A549 (cell line): ENCODE results near the gene KIF3A. TPM values are rescaled to one million over a fixed set of nuclear protein-coding genes. Genes with fewer than 3 reads are reported as not detected.

Source experiments
- ATAC-seq, 2 experiments: fragments of 200-7000 bp in 1 of 2; fragments of >200 bp in 1 of 2; cut with Nextera tagmentation in 1 of 2; cut with Tn5 transposase in 1 of 2; 3 replicates each; pipeline versions ENCODE4 v1.8.0 to v1.9.1; 2018 to 2020; ENCODE audit warnings: mild to moderate bottlenecking in 1 of 2, moderate library complexity in 1 of 2
- CTCF ChIA-PET: fragments of 300-600 bp; sonication (Branson Sonifier 250); formaldehyde crosslinking; extraction: SDS; loops from one replicate; lab custom pipeline; 2021; ENCODE audit warnings: antibody characterized with exemption, inconsistent platforms; lab: Yijun Ruan, JAX
- POLR2A ChIA-PET: fragments of 350-600 bp; formaldehyde crosslinking; extraction: SDS; loops from one replicate; lab custom pipeline; 2021; ENCODE audit warnings: antibody characterized with exemption, inconsistent platforms; lab: Yijun Ruan, JAX
- DNase-seq, 2 experiments: peaks; one replicate each; pipeline versions ENCODE4 v3.0.0 to v3.0.0-alpha.2; 2011 to 2016; ENCODE audit warnings: low read depth in 1 of 2, low spot score in 1 of 2
- FAIRE-seq: peaks from 2 replicates; lab custom pipeline; 2011; peaks lifted over from hg19 to GRCh38; lab: Jason Lieb, UNC
- H3K27ac ChIP-seq, 2 experiments: fragments of >200 bp; sonication (Bioruptor Twin); formaldehyde crosslinking; 3 replicates each; pipeline ENCODE4 v1.5.1; 2016 to 2017
- H3K4me1 ChIP-seq: fragments of >200 bp; sonication (Bioruptor Twin); formaldehyde crosslinking; 3 replicates; pipeline ENCODE4 v1.6.1; 2016
- H3K4me2 ChIP-seq: fragments of >200 bp; sonication (Bioruptor Twin); formaldehyde crosslinking; 3 replicates; pipeline ENCODE4 v1.6.1; 2016
- H3K4me3 ChIP-seq: fragments of >200 bp; sonication (Bioruptor Twin); formaldehyde crosslinking; 3 replicates; pipeline ENCODE4 v1.5.1; 2016
- H3K9me3 ChIP-seq: fragments of >200 bp; sonication (Bioruptor Twin); formaldehyde crosslinking; 3 replicates; pipeline ENCODE4 v1.6.1; 2016
- BHLHE40 ChIP-seq: IDR thresholded peaks from 2 replicates; pipeline ENCODE4 v1.6.1; 2012; ENCODE audit warnings: low read depth, low read length, inconsistent platforms
- CHD2 ChIP-seq: fragments of 150-350 bp; IDR thresholded peaks from 2 replicates; pipeline ENCODE4 v1.6.1; 2014; ENCODE audit warnings: low read length; ENCODE audit not compliant: partially characterized antibody
- EHMT2 ChIP-seq: fragments of 200-600 bp; sonication (generic); IDR thresholded peaks from 2 replicates; pipeline ENCODE4 v1.6.1; 2016; ENCODE audit warnings: antibody characterized with exemption, low read depth, mild to moderate bottlenecking, moderate library complexity
- EP300 ChIP-seq, 2 experiments: fragments of >200 bp; sonication (Bioruptor Twin); formaldehyde crosslinking; IDR thresholded peaks; 2 replicates in 1 of 2; 3 replicates in 1 of 2; pipeline ENCODE4 v1.6.1; 2016 to 2017
- ESRRA ChIP-seq: fragments of 150-350 bp; IDR thresholded peaks from 2 replicates; pipeline ENCODE4 v1.6.1; 2014; ENCODE audit warnings: mild to moderate bottlenecking, low read length, borderline replicate concordance
- HES2 ChIP-seq: fragments of >200 bp; sonication (Bioruptor Twin); formaldehyde crosslinking; IDR thresholded peaks from 2 replicates; pipeline ENCODE4 v1.6.1; 2016
- HOXA7 ChIP-seq: fragments of 250-450 bp; sonication (Bioruptor Pico); IDR thresholded peaks from 2 replicates; pipeline ENCODE4 v1.5.0; 2020; ENCODE audit warnings: mild to moderate bottlenecking, moderate library complexity
- HOXB5 ChIP-seq: fragments of 250-450 bp; sonication (Bioruptor Pico); IDR thresholded peaks from 2 replicates; pipeline ENCODE4 v1.5.0; 2020; ENCODE audit warnings: mild to moderate bottlenecking, moderate library complexity
- MAFK ChIP-seq: fragments of 450-650 bp; IDR thresholded peaks from 2 replicates; pipeline ENCODE4 v1.6.1; 2014; ENCODE audit not compliant: partially characterized antibody
- NPAS2 ChIP-seq: fragments of 250-450 bp; sonication (Bioruptor Pico); IDR thresholded peaks from 2 replicates; pipeline ENCODE4 v1.8.0; 2022; ENCODE audit warnings: mild to moderate bottlenecking, moderate library complexity, borderline replicate concordance
- PHF8 ChIP-seq: fragments of 200-600 bp; sonication (generic); IDR thresholded peaks from 2 replicates; pipeline ENCODE4 v1.6.1; 2016; ENCODE audit warnings: low read depth, mild to moderate bottlenecking, antibody characterized with exemption, moderate library complexity, borderline replicate concordance
- RAD21 ChIP-seq, 2 experiments: fragments of >200 bp in 1 of 2; sonication (Bioruptor Twin) in 1 of 2; formaldehyde crosslinking in 1 of 2; IDR thresholded peaks in 1 of 2; conservative IDR thresholded peaks in 1 of 2; 2 replicates in 1 of 2; 3 replicates in 1 of 2; pipeline ENCODE4 v1.6.1; 2012 to 2018; ENCODE audit warnings: inconsistent platforms in 1 of 2
- RFX5 ChIP-seq: fragments of 450-650 bp; IDR thresholded peaks from 2 replicates; pipeline ENCODE4 v1.7.1; 2014; ENCODE audit warnings: antibody characterized with exemption, mild to moderate bottlenecking, moderate library complexity
- SMC3 ChIP-seq: fragments of >200 bp; sonication (Bioruptor Twin); formaldehyde crosslinking; IDR thresholded peaks from 3 replicates; pipeline ENCODE4 v1.6.1; 2018; ENCODE audit warnings: inconsistent platforms
- TFCP2L1 ChIP-seq: fragments of 250-450 bp; sonication (Bioruptor Pico); IDR thresholded peaks from 2 replicates; pipeline ENCODE4 v1.5.0; 2021; ENCODE audit warnings: mild to moderate bottlenecking
- TP53 ChIP-seq: fragments of 250-450 bp; sonication (Bioruptor Pico); IDR thresholded peaks from 2 replicates; pipeline ENCODE4 v1.5.0; 2021; ENCODE audit warnings: mild to moderate bottlenecking, moderate library complexity
- WGBS: methylation state at CpG from one replicate; pipeline ENCODE4 v1.1.6; 2017; ENCODE audit errors: missing lambda C conversion rate; 5-methylcytosine and 5-hydroxymethylcytosine counted together
- polyA plus RNA-seq, 4 experiments: library from polyadenylated mRNA; depleted of rRNA in 3 of 4; stranded (reverse); fragments of >200 nt; fragmentation: RNase III in 1 of 4; extraction: RNeasy Plus Mini Kit Qiagen cat#74134 plus additional on column Dnase treatment in 1 of 4; gene quantifications; 2 replicates in 3 of 4; 3 replicates in 1 of 4; pipeline ENCODE4 v1.2.3, GENCODE V29; 2011 to 2017
- TF ChIP-seq, protein P1 (sequence below): IDR thresholded peaks from 2 replicates; pipeline ENCODE4 v1.6.1; 2012; ENCODE audit warnings: low read depth, borderline replicate concordance
- TF ChIP-seq, protein P2 (sequence below): fragments of 450-650 bp; IDR thresholded peaks from 2 replicates; pipeline ENCODE4 v1.6.1; 2014; ENCODE audit warnings: antibody characterized with exemption
- TF ChIP-seq, protein P3 (sequence below): fragments of >200 bp; sonication (Bioruptor Twin); formaldehyde crosslinking; IDR thresholded peaks from 3 replicates; pipeline ENCODE4 v1.6.1; 2016
- TF ChIP-seq, protein P4 (sequence below): fragments of 150-350 bp; IDR thresholded peaks from 2 replicates; pipeline ENCODE4 v1.6.1; 2014; ENCODE audit warnings: low read depth, mild to moderate bottlenecking, low read length

KIF3A gene
- polyA plus RNA-seq, 2 of the 4 experiments (the other 2 are of a cell fraction), result 12.8 to 20.5 TPM

GRCh38 chr5:132656774-132657355, 80.5 kb downstream of the KIF3A start:
- TF ChIP-seq EP300 (IDR thresholded peaks at IDR 0.05), result no peak
- TF ChIP-seq, protein P1, sequence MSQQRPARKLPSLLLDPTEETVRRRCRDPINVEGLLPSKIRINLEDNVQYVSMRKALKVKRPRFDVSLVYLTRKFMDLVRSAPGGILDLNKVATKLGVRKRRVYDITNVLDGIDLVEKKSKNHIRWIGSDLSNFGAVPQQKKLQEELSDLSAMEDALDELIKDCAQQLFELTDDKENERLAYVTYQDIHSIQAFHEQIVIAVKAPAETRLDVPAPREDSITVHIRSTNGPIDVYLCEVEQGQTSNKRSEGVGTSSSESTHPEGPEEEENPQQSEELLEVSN, result no peak
- TF ChIP-seq HOXA7 (CRISPR knock-in tag), result no peak
- TF ChIP-seq HES2, result no peak
- no peak for TF ChIP-seq HOXB5 (CRISPR knock-in tag)
- no peak for TF ChIP-seq MAFK
- no peak for TF ChIP-seq ESRRA
- TF ChIP-seq, protein P2, sequence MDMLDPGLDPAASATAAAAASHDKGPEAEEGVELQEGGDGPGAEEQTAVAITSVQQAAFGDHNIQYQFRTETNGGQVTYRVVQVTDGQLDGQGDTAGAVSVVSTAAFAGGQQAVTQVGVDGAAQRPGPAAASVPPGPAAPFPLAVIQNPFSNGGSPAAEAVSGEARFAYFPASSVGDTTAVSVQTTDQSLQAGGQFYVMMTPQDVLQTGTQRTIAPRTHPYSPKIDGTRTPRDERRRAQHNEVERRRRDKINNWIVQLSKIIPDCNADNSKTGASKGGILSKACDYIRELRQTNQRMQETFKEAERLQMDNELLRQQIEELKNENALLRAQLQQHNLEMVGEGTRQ, result no peak
- no peak for TF ChIP-seq CHD2
- no peak for TF ChIP-seq PHF8
- TF ChIP-seq, all 56 proteins: peak for 0
- FAIRE-seq (no peak), ATAC-seq (no peak; a peak in 1 of 6 replicates), DNase-seq (no peak)
- CTCF ChIA-PET, result interaction anchor here (1.3 to 6.4 kb wide), 3 partner anchors 14 to 163 kb away, joined by 7 to 37 read pairs (median 8); no protein-coding TSS in a partner anchor
- Histone ChIP-seq H3K4me2 (peak overlapping the region; percentile 66; the same call in 1 of the 3 replicates), H3K4me1 (no peaks in the 10 kb centered on the region), H3K27ac (no peak overlapping the region), H3K4me3 (no peak overlapping the region), H3K9me3 (no peaks in the 10 kb centered on the region)
- 89% methylated on average over 12 of the region's 12 CpGs for WGBS
- POLR2A ChIA-PET, result no interaction called here

DNA sequence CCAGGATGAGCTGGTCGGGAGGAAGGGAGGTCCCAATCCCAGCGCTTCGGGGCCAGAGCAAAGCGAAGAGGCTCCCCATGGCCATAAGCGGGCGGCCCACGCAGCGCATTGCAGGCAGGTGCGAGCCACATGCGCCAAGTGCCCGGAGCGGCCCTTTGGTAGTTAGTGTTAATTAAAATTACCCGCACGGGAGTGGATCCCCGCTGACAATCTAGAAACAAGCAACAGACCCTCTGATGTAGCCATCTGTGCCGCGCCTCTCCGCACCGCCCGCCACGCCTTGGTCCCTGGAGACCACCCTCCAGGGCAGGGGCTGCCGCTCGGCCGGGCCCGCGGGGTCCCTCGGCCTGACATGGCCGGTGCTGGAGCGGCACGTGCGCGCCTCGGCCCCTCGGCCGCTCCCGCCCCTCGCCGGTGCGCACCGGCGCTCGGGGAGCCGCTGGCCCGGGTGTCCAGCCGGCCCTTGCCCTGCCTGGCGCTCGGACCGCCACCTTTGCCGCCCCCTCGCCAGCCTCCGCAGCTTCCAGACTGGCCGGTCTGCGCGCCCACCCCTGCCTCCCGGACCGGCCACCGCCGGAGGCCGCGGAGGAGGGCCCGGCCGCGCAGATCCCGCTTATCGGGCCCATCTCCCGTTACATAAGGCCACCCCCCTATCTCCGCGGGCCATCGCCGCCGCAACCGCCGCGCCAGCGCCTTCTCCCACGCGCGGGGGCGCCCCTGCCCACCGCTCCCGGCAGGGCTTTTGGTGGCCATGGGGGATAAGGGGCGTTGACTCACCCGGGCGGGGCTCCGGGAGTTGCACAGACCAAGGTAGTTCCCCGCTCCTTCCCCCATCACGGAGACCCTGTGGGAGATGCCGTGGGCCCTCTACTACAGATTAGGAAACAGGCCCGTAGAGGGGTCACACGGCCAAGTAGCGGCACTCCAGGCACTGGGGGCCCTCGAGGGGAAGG, 81.2 kb downstream of the KIF3A start:
- ATAC-seq (peak; percentile 7 to 11; a peak in 3 of 6 replicates), FAIRE-seq (no peak), DNase-seq (no peak)
- Histone ChIP-seq H3K9me3 (no peaks in the 10 kb centered on the region), H3K4me1 (no peaks in the 10 kb centered on the region), H3K27ac (peak overlapping the region in 1 of 2 experiments; percentile 63; a peak in 3 of 6 replicates), H3K4me3 (peak overlapping the region; percentile 25), H3K4me2 (peak overlapping the region; percentile 66)
- ChIA-PET CTCF (interaction anchor here (1.2 to 6.4 kb wide), 3 partner anchors 15 to 22 kb away, joined by 3 to 37 read pairs (median 8); no protein-coding TSS in a partner anchor), POLR2A (no interaction called here)
- TF ChIP-seq NPAS2 (no peak), SMC3 (0 out of 3 replicates have a peak, but pooled peaks have one; percentile 15), RAD21 (conservative IDR thresholded peaks at IDR 0.05 in 1 of 2, IDR thresholded peaks at IDR 0.05 in 1 of 2) (peak; percentile 12 to 14; a peak in 1 of 5 replicates), EP300 (IDR thresholded peaks at IDR 0.05) (no peak), TP53 (CRISPR knock-in tag) (no peak), TFCP2L1 (CRISPR knock-in tag) (no peak), CHD2 (no peak)
- TF ChIP-seq, protein P2, result no peak
- 62% methylated on average over 41 of the region's 92 CpGs for WGBS

DNA sequence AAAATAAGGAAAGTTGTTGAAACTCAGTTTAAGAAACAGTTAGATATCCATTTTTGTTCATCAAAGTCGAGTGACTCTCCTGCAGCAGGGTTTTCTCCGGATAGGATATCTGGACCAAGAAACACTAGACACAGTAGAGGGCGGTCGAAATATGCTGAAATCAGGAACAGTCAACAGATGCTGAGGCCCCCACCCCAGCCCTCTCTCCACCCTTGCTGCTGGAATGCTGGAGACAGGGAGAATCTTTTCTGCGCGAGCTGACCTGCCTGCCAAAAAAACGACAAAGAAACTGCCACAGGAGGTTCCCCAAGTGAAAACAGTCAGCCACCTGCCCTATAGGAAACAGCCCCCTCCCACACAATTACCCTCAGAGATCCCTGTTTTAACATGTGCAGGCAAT, 83.6 kb downstream of the KIF3A start:
- Histone ChIP-seq H3K4me1 (no peaks in the 10 kb centered on the region), H3K4me3 (no peak overlapping the region)
- no peak for DNase-seq
- no peak for TF ChIP-seq BHLHE40
- TF ChIP-seq HES2, result no peak
- TF ChIP-seq, protein P3, sequence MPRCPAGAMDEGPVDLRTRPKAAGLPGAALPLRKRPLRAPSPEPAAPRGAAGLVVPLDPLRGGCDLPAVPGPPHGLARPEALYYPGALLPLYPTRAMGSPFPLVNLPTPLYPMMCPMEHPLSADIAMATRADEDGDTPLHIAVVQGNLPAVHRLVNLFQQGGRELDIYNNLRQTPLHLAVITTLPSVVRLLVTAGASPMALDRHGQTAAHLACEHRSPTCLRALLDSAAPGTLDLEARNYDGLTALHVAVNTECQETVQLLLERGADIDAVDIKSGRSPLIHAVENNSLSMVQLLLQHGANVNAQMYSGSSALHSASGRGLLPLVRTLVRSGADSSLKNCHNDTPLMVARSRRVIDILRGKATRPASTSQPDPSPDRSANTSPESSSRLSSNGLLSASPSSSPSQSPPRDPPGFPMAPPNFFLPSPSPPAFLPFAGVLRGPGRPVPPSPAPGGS, result no peak
- TF ChIP-seq EHMT2, result no peak
- TF ChIP-seq RFX5, result no peak
- TF ChIP-seq, protein P4, sequence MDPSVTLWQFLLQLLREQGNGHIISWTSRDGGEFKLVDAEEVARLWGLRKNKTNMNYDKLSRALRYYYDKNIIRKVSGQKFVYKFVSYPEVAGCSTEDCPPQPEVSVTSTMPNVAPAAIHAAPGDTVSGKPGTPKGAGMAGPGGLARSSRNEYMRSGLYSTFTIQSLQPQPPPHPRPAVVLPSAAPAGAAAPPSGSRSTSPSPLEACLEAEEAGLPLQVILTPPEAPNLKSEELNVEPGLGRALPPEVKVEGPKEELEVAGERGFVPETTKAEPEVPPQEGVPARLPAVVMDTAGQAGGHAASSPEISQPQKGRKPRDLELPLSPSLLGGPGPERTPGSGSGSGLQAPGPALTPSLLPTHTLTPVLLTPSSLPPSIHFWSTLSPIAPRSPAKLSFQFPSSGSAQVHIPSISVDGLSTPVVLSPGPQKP, result no peak
- no peak for TF ChIP-seq HOXB5 (CRISPR knock-in tag)
- TF ChIP-seq, all 56 proteins: peak for 0
- CTCF ChIA-PET, result interaction anchor here (1.6 kb wide), 1 partner anchor 23 kb away, joined by 6 read pairs; no protein-coding TSS in a partner anchor
- POLR2A ChIA-PET, result no interaction called here
- 56% methylated on average over 7 of the region's 7 CpGs for WGBS
- Histone ChIP-seq H3K9me3 (no peaks in the 10 kb centered on the region), H3K4me2 (no peak overlapping the region), H3K27ac (no peak overlapping the region)
- FAIRE-seq (no peak), ATAC-seq (no peak)
